IMR-90 (cell line): Measurements from ENCODE around the gene FLT3. TPM values are rescaled to one million over a fixed set of nuclear protein-coding genes. Genes with fewer than 3 reads are reported as not detected.

Source experiments
- ATAC-seq: fragments of 200-7000 bp; cut with Tn5 transposase; 2 replicates; pipeline ENCODE4 v1.9.1; 2020; ENCODE audit warnings: low read depth, mild to moderate bottlenecking, moderate library complexity
- BruUV-seq: library from RNA; stranded (reverse); fragments of 400-500 nt; replicated peaks from 2 replicates; lab custom pipeline; 2021; lab: Mats Ljungman, UMichigan
- CTCF ChIA-PET: fragments of 300-600 bp; formaldehyde crosslinking; extraction: SDS; loops from one replicate; lab custom pipeline; 2021; ENCODE audit warnings: antibody characterized with exemption; lab: Yijun Ruan, JAX
- POLR2A ChIA-PET: fragments of 300-600 bp; sonication (Branson Sonifier 250); formaldehyde crosslinking; loops from one replicate; lab custom pipeline; 2022; ENCODE audit warnings: antibody characterized with exemption; ENCODE audit not compliant: unreplicated experiment; lab: Charles Lee
- DNase-seq: peaks from one replicate; pipeline ENCODE4 v3.0.0; 2013
- H2AFZ ChIP-seq: replicated peaks from 2 replicates; pipeline ENCODE3; 2013; ENCODE audit warnings: low read length, mild to moderate bottlenecking; ENCODE audit not compliant: poor library complexity
- H2AK5ac ChIP-seq: 2 replicates; pipeline ENCODE4 v1.6.1; 2013; ENCODE audit warnings: low read depth, low read length, inconsistent platforms
- H2AK9ac ChIP-seq: replicated peaks from 2 replicates; pipeline ENCODE3; 2013; ENCODE audit warnings: mild to moderate bottlenecking, low read depth, low read length, moderate library complexity; ENCODE audit not compliant: poor library complexity
- H2BK120ac ChIP-seq: 2 replicates; pipeline ENCODE4 v1.6.1; 2013; ENCODE audit warnings: low read depth, low read length, inconsistent platforms
- H2BK15ac ChIP-seq: 3 replicates; pipeline ENCODE4 v1.6.1; 2013; ENCODE audit warnings: low read depth, low read length, inconsistent platforms
- H2BK20ac ChIP-seq: 2 replicates; pipeline ENCODE4 v1.6.1; 2013; ENCODE audit warnings: low read depth, mild to moderate bottlenecking, inconsistent platforms, low read length, moderate library complexity
- H2BK5ac ChIP-seq: 2 replicates; pipeline ENCODE4 v1.6.1; 2013; ENCODE audit warnings: mild to moderate bottlenecking, low read depth, low read length, inconsistent platforms; ENCODE audit not compliant: poor library complexity, severe bottlenecking
- H3K14ac ChIP-seq: replicated peaks from 2 replicates; pipeline ENCODE4 v1.6.1; 2013; ENCODE audit warnings: low read depth, low read length, inconsistent platforms
- H3K18ac ChIP-seq: 2 replicates; pipeline ENCODE4 v1.6.1; 2013; ENCODE audit warnings: low read depth, low read length, control low read depth
- H3K23ac ChIP-seq: 2 replicates; pipeline ENCODE4 v1.6.1; 2013; ENCODE audit warnings: low read depth, low read length, inconsistent platforms
- H3K27ac ChIP-seq: 2 replicates; pipeline ENCODE4 v1.5.1; 2013; ENCODE audit warnings: mild to moderate bottlenecking, control low read depth, low read length; ENCODE audit not compliant: insufficient read depth
- H3K27me3 ChIP-seq: 2 replicates; pipeline ENCODE4 v1.6.1; 2013; ENCODE audit warnings: low read length; ENCODE audit not compliant: control insufficient read depth, insufficient read depth
- H3K36me3 ChIP-seq: 2 replicates; pipeline ENCODE4 v1.6.1; 2013; ENCODE audit warnings: low read length, mixed read lengths; ENCODE audit not compliant: control insufficient read depth, insufficient read depth
- H3K4ac ChIP-seq: 2 replicates; pipeline ENCODE4 v1.6.1; 2013; ENCODE audit warnings: low read depth, low read length, inconsistent platforms
- H3K4me1 ChIP-seq: 2 replicates; pipeline ENCODE4 v1.6.1; 2013; ENCODE audit warnings: low read length, mixed read lengths; ENCODE audit not compliant: control insufficient read depth, insufficient read depth
- H3K4me2 ChIP-seq: 2 replicates; pipeline ENCODE4 v1.6.1; 2013; ENCODE audit warnings: low read depth, mild to moderate bottlenecking, control low read depth, low read length, moderate library complexity
- H3K4me3 ChIP-seq: 2 replicates; pipeline ENCODE4 v1.5.1; 2013; ENCODE audit warnings: low read depth, mild to moderate bottlenecking, control low read depth, low read length, moderate library complexity; ENCODE audit not compliant: insufficient read depth
- H3K56ac ChIP-seq: 2 replicates; pipeline ENCODE4 v1.6.1; 2013; ENCODE audit warnings: low read length, inconsistent platforms; ENCODE audit not compliant: insufficient read depth; ENCODE audit errors: extremely low read depth
- H3K79me1 ChIP-seq, 2 experiments: 2 replicates each; pipeline ENCODE4 v1.6.1; 2013; ENCODE audit warnings: low read length in 2 of 2, inconsistent platforms in 1 of 2, low read depth in 1 of 2
- H3K9ac ChIP-seq: 2 replicates; pipeline ENCODE4 v1.6.1; 2013; ENCODE audit warnings: low read depth, low read length, control low read depth
- H3K9me1 ChIP-seq: 2 replicates; pipeline ENCODE4 v1.6.1; 2013; ENCODE audit warnings: low read length, inconsistent platforms; ENCODE audit not compliant: insufficient read depth
- H3K9me3 ChIP-seq: 2 replicates; pipeline ENCODE4 v1.6.1; 2013; ENCODE audit warnings: low read length; ENCODE audit not compliant: control insufficient read depth, insufficient read depth
- H4K20me1 ChIP-seq: 2 replicates; pipeline ENCODE4 v1.6.1; 2013; ENCODE audit warnings: low read length, inconsistent platforms; ENCODE audit not compliant: insufficient read depth
- H4K5ac ChIP-seq: 2 replicates; pipeline ENCODE4 v1.6.1; 2013; ENCODE audit warnings: mild to moderate bottlenecking, low read depth, low read length, control low read depth
- H4K8ac ChIP-seq, 2 experiments: 2 replicates each; pipeline ENCODE4 v1.6.1; 2013; ENCODE audit warnings: low read depth in 2 of 2, low read length in 2 of 2, control low read depth in 1 of 2, inconsistent platforms in 1 of 2
- H4K91ac ChIP-seq: 2 replicates; pipeline ENCODE4 v1.6.1; 2013; ENCODE audit warnings: low read depth, low read length, inconsistent platforms; ENCODE audit not compliant: insufficient read depth
- CEBPB ChIP-seq: IDR thresholded peaks from 2 replicates; pipeline ENCODE4 v1.6.1; 2012; ENCODE audit warnings: low read depth, low read length, improper control_type of control experiment
- FOS ChIP-seq: fragments of 150-350 bp; IDR thresholded peaks from 2 replicates; pipeline ENCODE4 v1.6.1; 2016; ENCODE audit warnings: low read depth, low read length
- USF2 ChIP-seq: fragments of 150-350 bp; IDR thresholded peaks from 2 replicates; pipeline ENCODE4 v1.6.1; 2017; ENCODE audit warnings: mild to moderate bottlenecking, antibody characterized with exemption, low read length, low read depth
- WGBS, 2 experiments: methylation state at CpG; one replicate each; pipeline versions ENCODE4 v1.1.5 to v1.1.7; 2013; ENCODE audit warnings: missing lambda C conversion rate in 2 of 2; ENCODE audit not compliant: insufficient read length in 1 of 2; ENCODE audit errors: extremely low coverage in 2 of 2; 5-methylcytosine and 5-hydroxymethylcytosine counted together
- dilution Hi-C: fragments of 300-500 bp; cut with HindIII; formaldehyde crosslinking; loops from one replicate; pipeline ENCODE4 v1.14.3; 2018; ENCODE audit warnings: low sequenced_read_pairs; ENCODE audit not compliant: unreplicated experiment
- in situ Hi-C: fragments of 300-500 bp; cut with MboI; formaldehyde crosslinking; loops from 3 replicates; pipeline ENCODE4 v1.14.3; 2019; ENCODE audit warnings: low sequenced_read_pairs, inconsistent platforms, mixed read lengths
- intact Hi-C: fragments of 100-400 bp; cut with micrococcal nuclease; formaldehyde crosslinking; loops from 2 replicates; pipeline ENCODE4 v1.10.0; 2022
- polyA plus RNA-seq, 3 experiments: library from polyadenylated mRNA; depleted of rRNA; stranded (reverse); fragments of >200 nt; gene quantifications; 2 replicates each; pipeline ENCODE4 v1.2.3, GENCODE V29; 2012; ENCODE audit warnings: low replicate concordance in 1 of 3
- total RNA-seq: library from RNA; depleted of rRNA; stranded (reverse); fragments of >200 nt; gene quantifications from 2 replicates; pipeline ENCODE4 v1.2.3, GENCODE V29; 2012

Gene FLT3
- total and polyA plus RNA-seq, 2 of the 4 experiments (the other 2 are of a cell fraction): not detected

DNA sequence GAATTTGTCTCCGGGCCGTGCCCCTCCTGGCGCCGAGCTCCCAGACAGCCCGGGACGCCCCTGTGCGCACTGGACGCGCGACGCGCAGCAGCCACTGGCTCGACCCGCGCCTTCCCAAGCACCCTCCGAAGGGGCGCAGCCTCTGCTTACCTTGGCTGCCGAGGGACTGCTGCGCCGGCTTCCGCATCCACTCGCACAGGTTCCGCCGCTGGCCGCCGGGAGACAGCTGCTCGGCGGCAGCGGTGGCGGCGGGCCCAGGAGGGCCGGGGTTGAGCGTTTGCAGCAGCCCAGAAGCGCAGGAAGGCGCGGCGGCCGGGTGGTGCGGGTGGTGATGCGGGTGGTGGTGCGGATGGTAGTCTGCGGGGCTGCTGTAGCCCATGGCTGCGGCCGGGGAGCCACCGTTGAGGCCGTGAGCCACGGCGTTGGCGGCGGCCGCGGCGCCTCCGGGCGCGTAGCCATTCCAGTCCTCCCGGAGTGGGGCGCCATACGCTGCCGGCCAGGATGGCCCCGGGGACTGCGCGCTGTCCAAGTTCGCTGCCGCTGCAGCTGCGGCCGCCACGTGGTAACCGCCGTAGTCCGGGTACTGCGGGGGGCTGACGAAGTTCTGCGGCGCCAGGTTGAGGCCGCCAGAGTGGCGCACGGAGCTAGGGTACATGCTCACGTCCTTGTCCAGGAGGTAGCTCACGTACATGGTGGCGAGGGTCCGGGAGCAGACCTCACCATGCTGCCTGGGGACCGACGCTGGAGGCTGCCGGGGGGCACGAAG is 131.9 kb downstream of the FLT3 start:
- DNase-seq (no peak), ATAC-seq (no peak)
- Histone ChIP-seq H2BK5ac (no peak overlapping the region), H3K23ac (no peak overlapping the region), H3K27me3 (peaks cover 97% of the 10 kb centered on the region), H3K4me1 (no peaks in the 10 kb centered on the region), H3K27ac (no peak overlapping the region), H4K91ac (no peak overlapping the region), H3K4ac (no peak overlapping the region), H3K9ac (no peak overlapping the region), H3K9me1 (no peaks in the 10 kb centered on the region), H3K18ac (no peak overlapping the region), H4K8ac (no peak overlapping the region), H4K5ac (no peak overlapping the region), H3K79me1 (no peaks in the 10 kb centered on the region), H2AK9ac (no peak overlapping the region), H3K14ac (no peak overlapping the region), H3K4me2 (no peak overlapping the region; the same call in 1 of the 2 replicates), H2BK120ac (no peak overlapping the region), H2BK15ac (no peak overlapping the region), H4K20me1 (peaks cover 4% of the 10 kb centered on the region), H2BK20ac (no peak overlapping the region), H3K4me3 (no peak overlapping the region), H3K36me3 (no peaks in the 10 kb centered on the region), H2AK5ac (no peak overlapping the region), H2AFZ (no peak overlapping the region), H3K9me3 (peaks cover 3% of the 10 kb centered on the region; the same call in 1 of the 2 replicates), H3K56ac (no peak overlapping the region)
- dilution Hi-C loops: no loop called here
- BruUV-seq: no TSS peak
- POLR2A ChIA-PET: no interaction called here
- WGBS, 2 experiments: 3% methylated on average over 45 of the region's 86 CpGs; no CpG with 5 or more reads in 1 of the 2 experiments
- intact Hi-C loops: no loop called here
- CTCF ChIA-PET: no interaction called here
- TF ChIP-seq USF2: no peak
- TF ChIP-seq FOS: no peak
- TF ChIP-seq CEBPB: no peak
- in situ Hi-C loops: no loop called here
